Activated naive CD4-positive, alpha-beta T cell treated with anti-CD3 and anti-CD28 coated beads, Interleukin-2, amount 10 ng/mL, durations not matched to agents 7 days and 5 days (primary cell): ENCODE data around the gene IL17C.
"Not testable (repeated sequence)": the region's sequence is repeated elsewhere in the genome, so short reads cannot be mapped to it uniquely, and the experiment has no call there.

Source experiments
- CTCF ChIA-PET: fragments of 350-600 bp; sonication (Branson Sonifier 250); formaldehyde crosslinking; loops from one replicate; lab custom pipeline; 2021; ENCODE audit warnings: antibody characterized with exemption; lab: Charles Lee
- DNase-seq: peaks from one replicate; pipeline ENCODE4 v3.0.0-alpha.2; 2020
- H3K27ac Mint-ChIP-seq: one replicate; pipeline ENCODE4 v1.8.0; 2021; ENCODE audit warnings: mild to moderate bottlenecking, moderate library complexity, mixed read lengths
- H3K27me3 Mint-ChIP-seq: one replicate; pipeline ENCODE4 v1.8.0; 2021; ENCODE audit warnings: mild to moderate bottlenecking, mixed read lengths
- H3K36me3 Mint-ChIP-seq: one replicate; pipeline ENCODE4 v1.8.0; 2021; ENCODE audit warnings: mixed read lengths
- H3K4me1 Mint-ChIP-seq: one replicate; pipeline ENCODE4 v1.8.0; 2021; ENCODE audit warnings: mixed read lengths
- H3K4me3 Mint-ChIP-seq: one replicate; pipeline ENCODE4 v1.8.0; 2021; ENCODE audit warnings: mild to moderate bottlenecking, moderate library complexity, mixed read lengths
- H3K9me3 Mint-ChIP-seq: one replicate; pipeline ENCODE4 v1.8.0; 2021; ENCODE audit warnings: mixed read lengths

Gene IL17C

GRCh38 chr16:88662222-88662842 lies 24.0 kb downstream of the IL17C start:
- peak; percentile 52 for DNase-seq

GRCh38 chr16:88662843-88663606 lies 24.7 kb downstream of the IL17C start, which contains the start of gene MVD:
MVD (minus strand) TSS chr16:88663091; CDS start chr16:88663080, 11 bp downstream.
- DNase-seq: peak; percentile 98
- H3K27ac Mint-ChIP-seq: peak within 1 kb of the TSS; percentile 91
- CTCF ChIA-PET: interaction anchor here (1.0 to 1.6 kb wide), 3 partner anchors 11 to 42 kb away, joined by 3 to 5 read pairs (median 4); no protein-coding TSS in a partner anchor
- H3K4me3 Mint-ChIP-seq: peak within 1 kb of the TSS; percentile 89
- peaks cover 4% of the 10 kb centered on the region for H3K27me3 Mint-ChIP-seq
- H3K9me3 Mint-ChIP-seq: no peaks in the 10 kb centered on the region
- H3K4me1 Mint-ChIP-seq: peaks cover 30% of the 10 kb centered on the region
- peaks cover 8% of the 10 kb centered on the region for H3K36me3 Mint-ChIP-seq

More at GRCh38 chr16:88662222-88662842, 24.0 kb downstream of the IL17C start:
- H3K9me3 Mint-ChIP-seq: no peaks in the 10 kb centered on the region
- peaks cover 8% of the 10 kb centered on the region for H3K36me3 Mint-ChIP-seq
- peaks cover 30% of the 10 kb centered on the region for H3K4me1 Mint-ChIP-seq
- CTCF ChIA-PET: interaction anchor here (1.0 to 1.6 kb wide), 2 partner anchors 10 to 43 kb away, joined by 3 to 4 read pairs; no protein-coding TSS in a partner anchor
- H3K27me3 Mint-ChIP-seq: peaks cover 4% of the 10 kb centered on the region
- H3K4me3 Mint-ChIP-seq: peak overlapping the region; percentile 89
- H3K27ac Mint-ChIP-seq: peak overlapping the region; percentile 91

- H3K27me3 Mint-ChIP-seq: peaks cover 4% of the 10 kb centered on the region
- CTCF ChIA-PET: interaction anchor here (0.9 kb wide), 1 partner anchor 15 kb away, joined by 3 read pairs; no protein-coding TSS in a partner anchor
- H3K9me3 Mint-ChIP-seq: no peaks in the 10 kb centered on the region
- H3K27ac Mint-ChIP-seq: peak overlapping the region; percentile 34
- peaks cover 26% of the 10 kb centered on the region for H3K4me1 Mint-ChIP-seq
- peaks cover 11% of the 10 kb centered on the region for H3K36me3 Mint-ChIP-seq
- H3K4me3 Mint-ChIP-seq: peak overlapping the region; percentile 3
- DNase-seq: no peak
Observed at GRCh38 chr16:88665148-88665547, 26.8 kb downstream of the IL17C start.

GRCh38 chr16:88665570-88665969 lies 27.2 kb downstream of the IL17C start:
- H3K27me3 Mint-ChIP-seq: peaks cover 4% of the 10 kb centered on the region
- no peak for DNase-seq
- H3K27ac Mint-ChIP-seq: no peak overlapping the region
- no peaks in the 10 kb centered on the region for H3K9me3 Mint-ChIP-seq
- H3K4me1 Mint-ChIP-seq: peaks cover 25% of the 10 kb centered on the region
- H3K36me3 Mint-ChIP-seq: peaks cover 10% of the 10 kb centered on the region
- CTCF ChIA-PET: interaction anchor here (0.9 kb wide), 1 partner anchor 15 kb away, joined by 3 read pairs; no protein-coding TSS in a partner anchor
- H3K4me3 Mint-ChIP-seq: no peak overlapping the region

- H3K9me3 Mint-ChIP-seq: no peaks in the 10 kb centered on the region
- H3K27me3 Mint-ChIP-seq: peaks cover 4% of the 10 kb centered on the region
- H3K27ac Mint-ChIP-seq: no peak overlapping the region
- no peak overlapping the region for H3K4me3 Mint-ChIP-seq
- peaks cover 9% of the 10 kb centered on the region for H3K36me3 Mint-ChIP-seq
- CTCF ChIA-PET: no interaction called here
- H3K4me1 Mint-ChIP-seq: peaks cover 13% of the 10 kb centered on the region
- DNase-seq: no peak
Observed at GRCh38 chr16:88667461-88667860, 29.1 kb downstream of the IL17C start.

GRCh38 chr16:88669493-88669892 lies 31.1 kb downstream of the IL17C start:
- not testable (repeated sequence) for H3K4me3 Mint-ChIP-seq, H3K27me3 Mint-ChIP-seq
- CTCF ChIA-PET: interaction anchor here (1.2 kb wide), 1 partner anchor 16 kb away, joined by 4 read pairs; no protein-coding TSS in a partner anchor

GRCh38 chr16:88669980-88670379 lies 31.6 kb downstream of the IL17C start:
- peaks cover 12% of the 10 kb centered on the region for H3K36me3 Mint-ChIP-seq
- no peaks in the 10 kb centered on the region for H3K27me3 Mint-ChIP-seq
- H3K4me3 Mint-ChIP-seq: no peak overlapping the region
- H3K4me1 Mint-ChIP-seq: peaks cover 3% of the 10 kb centered on the region
- H3K9me3 Mint-ChIP-seq: no peaks in the 10 kb centered on the region
- CTCF ChIA-PET: interaction anchor here (1.2 kb wide), 1 partner anchor 16 kb away, joined by 4 read pairs; no protein-coding TSS in a partner anchor
- peak overlapping the region; percentile 14 for H3K27ac Mint-ChIP-seq
- DNase-seq: no peak

More at GRCh38 chr16:88669493-88669892, 31.1 kb downstream of the IL17C start:
- DNase-seq, H3K4me1 Mint-ChIP-seq, H3K9me3 Mint-ChIP-seq, H3K27ac Mint-ChIP-seq: not testable (repeated sequence)
- H3K36me3 Mint-ChIP-seq: peaks cover 12% of the 10 kb centered on the region

- Mint-ChIP-seq H3K27ac (no peak overlapping the region), H3K27me3 (no peaks in the 10 kb centered on the region), H3K9me3 (no peaks in the 10 kb centered on the region), H3K36me3 (peaks cover 15% of the 10 kb centered on the region), H3K4me1 (no peaks in the 10 kb centered on the region), H3K4me3 (no peak overlapping the region)
- CTCF ChIA-PET: no interaction called here
- DNase-seq: no peak
Observed at GRCh38 chr16:88671806-88672205, 33.4 kb downstream of the IL17C start.

GRCh38 chr16:88672776-88673175 lies 34.4 kb downstream of the IL17C start:
- CTCF ChIA-PET: no interaction called here
- H3K9me3 Mint-ChIP-seq: no peaks in the 10 kb centered on the region
- H3K4me3 Mint-ChIP-seq: no peak overlapping the region
- no peak overlapping the region for H3K27ac Mint-ChIP-seq
- no peak for DNase-seq
- no peaks in the 10 kb centered on the region for H3K27me3 Mint-ChIP-seq
- H3K36me3 Mint-ChIP-seq: peaks cover 19% of the 10 kb centered on the region
- no peaks in the 10 kb centered on the region for H3K4me1 Mint-ChIP-seq

- no peak overlapping the region for H3K4me3 Mint-ChIP-seq
Observed at GRCh38 chr16:88673716-88674379, 35.5 kb downstream of the IL17C start.

GRCh38 chr16:88676502-88677242 lies 38.3 kb downstream of the IL17C start:
- Mint-ChIP-seq H3K27ac (no peak overlapping the region), H3K27me3 (no peaks in the 10 kb centered on the region), H3K9me3 (no peaks in the 10 kb centered on the region), H3K4me1 (peaks cover 13% of the 10 kb centered on the region), H3K4me3 (no peak overlapping the region), H3K36me3 (peaks cover 26% of the 10 kb centered on the region)
- CTCF ChIA-PET: no interaction called here
- no peak for DNase-seq

More at GRCh38 chr16:88673716-88674379, 35.5 kb downstream of the IL17C start:
- Mint-ChIP-seq H3K36me3 (peaks cover 17% of the 10 kb centered on the region), H3K9me3 (no peaks in the 10 kb centered on the region), H3K4me1 (no peaks in the 10 kb centered on the region), H3K27me3 (no peaks in the 10 kb centered on the region), H3K27ac (no peak overlapping the region)
- no peak for DNase-seq
- CTCF ChIA-PET: no interaction called here

GRCh38 chr16:88677721-88678120 lies 39.3 kb downstream of the IL17C start:
- Mint-ChIP-seq H3K27ac (no peak overlapping the region), H3K4me1 (peaks cover 22% of the 10 kb centered on the region), H3K4me3 (no peak overlapping the region), H3K36me3 (peaks cover 29% of the 10 kb centered on the region), H3K27me3 (no peaks in the 10 kb centered on the region), H3K9me3 (no peaks in the 10 kb centered on the region)
- no peak for DNase-seq
- CTCF ChIA-PET: no interaction called here

GRCh38 chr16:88678224-88678979 lies 40.0 kb downstream of the IL17C start:
- Mint-ChIP-seq H3K36me3 (peaks cover 29% of the 10 kb centered on the region), H3K4me3 (no peak overlapping the region), H3K9me3 (no peaks in the 10 kb centered on the region), H3K27ac (no peak overlapping the region), H3K27me3 (no peaks in the 10 kb centered on the region), H3K4me1 (peaks cover 26% of the 10 kb centered on the region)
- CTCF ChIA-PET: no interaction called here
- no peak for DNase-seq
